ENCODE measurements around the gene CETP. TPM values are rescaled to one million over a fixed set of nuclear protein-coding genes. Genes with fewer than 3 reads are reported as not detected.
"Not testable (repeated sequence)": the region's sequence is repeated elsewhere in the genome, so short reads cannot be mapped to it uniquely, and the experiment has no call there.

Gene CETP
- total RNA-seq, 1 donor, result not detected

GRCh38 chr16:56999409-57000270 lies 37.9 kb downstream of the CETP start:
- no peak overlapping the region for H3K4me3 ChIP-seq (ENCODE audit: low read depth, low read length)
- TF ChIP-seq CTCF (IDR thresholded peaks at IDR 0.05; ENCODE audit: insufficient read depth, low read depth, low read length), result no peak
- DNase-seq (ENCODE audit: low read depth), result no peak

- no peak overlapping the region for H3K4me3 ChIP-seq (ENCODE audit: low read depth, low read length)
- no peak for TF ChIP-seq CTCF (IDR thresholded peaks at IDR 0.05; ENCODE audit: insufficient read depth, low read depth, low read length)
- DNase-seq (ENCODE audit: low read depth), result peak; percentile 85
Observed at GRCh38 chr16:57000271-57001025, 38.7 kb downstream of the CETP start.

GRCh38 chr16:57001026-57001679 lies 39.4 kb downstream of the CETP start:
- no peak overlapping the region for H3K4me3 ChIP-seq (ENCODE audit: low read depth, low read length)
- TF ChIP-seq CTCF (IDR thresholded peaks at IDR 0.05; ENCODE audit: insufficient read depth, low read depth, low read length), result no peak
- DNase-seq (ENCODE audit: low read depth), result no peak

GRCh38 chr16:57003439-57004386 lies 42.0 kb downstream of the CETP start:
- no peak for TF ChIP-seq CTCF (IDR thresholded peaks at IDR 0.05; ENCODE audit: insufficient read depth, low read depth, low read length)
- H3K4me3 ChIP-seq (ENCODE audit: low read depth, low read length), result no peak overlapping the region
- no peak for DNase-seq (ENCODE audit: low read depth)

- no peak for DNase-seq (ENCODE audit: low read depth)
- H3K4me3 ChIP-seq (ENCODE audit: low read depth, low read length), result no peak overlapping the region
- no peak for TF ChIP-seq CTCF (IDR thresholded peaks at IDR 0.05; ENCODE audit: insufficient read depth, low read depth, low read length)
Observed at GRCh38 chr16:57004387-57005250, 42.9 kb downstream of the CETP start.

GRCh38 chr16:57005597-57005996 lies 43.8 kb downstream of the CETP start:
- not testable (repeated sequence) for DNase-seq (ENCODE audit: low read depth); H3K4me3 ChIP-seq (ENCODE audit: low read depth, low read length)

All from fibroblast of villous mesenchyme (primary cell).